OCI-LY1 (cell line): ENCODE results near the gene SLC22A12.

ENCODE experiments used
- H2AFZ ChIP-seq: fragments of 200-600 bp; sonication (generic), shearing (Covaris generic); 2 replicates; pipeline ENCODE4 v1.6.0; 2014; ENCODE audit warnings: antibody characterized with exemption, mild to moderate bottlenecking, low read length
- H3F3A ChIP-seq: fragments of 200-600 bp; sonication (generic), shearing (Covaris generic); 2 replicates; pipeline ENCODE4 v1.6.0; 2014; ENCODE audit warnings: mild to moderate bottlenecking, antibody characterized with exemption, low read length, moderate library complexity; ENCODE audit not compliant: insufficient read depth
- H3K27ac ChIP-seq: fragments of 200-600 bp; sonication (generic); 2 replicates; pipeline ENCODE4 v1.5.1; 2014; ENCODE audit warnings: low read length, mixed run types, mild to moderate bottlenecking, low read depth; ENCODE audit not compliant: poor library complexity, severe bottlenecking
- H3K27me3 ChIP-seq: fragments of 200-600 bp; sonication (generic); 2 replicates; pipeline ENCODE4 v1.6.0; 2014; ENCODE audit warnings: antibody characterized with exemption, mild to moderate bottlenecking, low read length, moderate library complexity; ENCODE audit not compliant: insufficient read depth
- H3K36me3 ChIP-seq: fragments of 200-600 bp; sonication (generic); 2 replicates; pipeline ENCODE4 v1.6.1; 2014; ENCODE audit warnings: mild to moderate bottlenecking, antibody characterized with exemption, low read length, moderate library complexity, mixed read lengths; ENCODE audit not compliant: insufficient read depth
- H3K4me1 ChIP-seq: fragments of 200-600 bp; sonication (generic); 2 replicates; pipeline ENCODE4 v1.5.1; 2014; ENCODE audit warnings: mild to moderate bottlenecking, low read length, moderate library complexity; ENCODE audit not compliant: insufficient read depth, severe bottlenecking
- H3K4me2 ChIP-seq: fragments of 200-600 bp; sonication (generic), shearing (Covaris generic); 2 replicates; pipeline ENCODE4 v1.6.1; 2014; ENCODE audit warnings: low read length
- H3K4me3 ChIP-seq: fragments of 200-600 bp; sonication (generic); 2 replicates; pipeline ENCODE4 v1.5.1; 2014; ENCODE audit warnings: low read length, low read depth, mild to moderate bottlenecking, mixed read lengths; ENCODE audit not compliant: poor library complexity, severe bottlenecking
- H3K79me2 ChIP-seq: fragments of 200-600 bp; shearing (Covaris generic); 2 replicates; pipeline ENCODE4 v1.6.1; 2016; ENCODE audit warnings: mixed run types, low read length, mixed read lengths; ENCODE audit not compliant: insufficient read depth
- H3K9ac ChIP-seq: fragments of 200-600 bp; sonication (generic), shearing (Covaris generic); 2 replicates; pipeline ENCODE4 v1.6.1; 2014; ENCODE audit warnings: mild to moderate bottlenecking, low read length, mixed read lengths
- H3K9me2 ChIP-seq: fragments of 200-600 bp; sonication (generic), shearing (Covaris generic); 2 replicates; pipeline ENCODE4 v1.6.1; 2014; ENCODE audit warnings: low read depth, mild to moderate bottlenecking, low read length, mixed read lengths
- H3K9me3 ChIP-seq: fragments of 200-600 bp; shearing (Covaris generic); 2 replicates; pipeline ENCODE4 v1.6.1; 2014; ENCODE audit warnings: low read length, mixed read lengths
- H4K20me1 ChIP-seq: fragments of 200-600 bp; sonication (generic), shearing (Covaris generic); 2 replicates; pipeline ENCODE4 v1.6.0; 2016; ENCODE audit warnings: mild to moderate bottlenecking, low read length; ENCODE audit not compliant: insufficient read depth
- EZH2 ChIP-seq: fragments of 200-600 bp; sonication (generic), shearing (Covaris generic); IDR thresholded peaks from 2 replicates; pipeline ENCODE4 v1.8.0; 2017; ENCODE audit warnings: borderline replicate concordance, mixed run types, mild to moderate bottlenecking, antibody characterized with exemption, low read length, moderate library complexity, mixed read lengths
- TF ChIP-seq, protein P1 (sequence below): fragments of 200-600 bp; sonication (generic), shearing (Covaris generic); IDR thresholded peaks from 2 replicates; pipeline ENCODE4 v1.5.1; 2017; ENCODE audit warnings: mild to moderate bottlenecking, antibody characterized with exemption, low read length, moderate library complexity, mixed read lengths

Gene SLC22A12

GRCh38 chr11:64611869-64612646 is 21.0 kb downstream of the SLC22A12 start:
- H3K79me2 ChIP-seq, result no peaks in the 10 kb centered on the region
- no peaks in the 10 kb centered on the region for H3K9me3 ChIP-seq
- H3K4me1 ChIP-seq, result no peaks in the 10 kb centered on the region
- no peaks in the 10 kb centered on the region for H4K20me1 ChIP-seq
- TF ChIP-seq EZH2, result no peak
- TF ChIP-seq, protein P1, sequence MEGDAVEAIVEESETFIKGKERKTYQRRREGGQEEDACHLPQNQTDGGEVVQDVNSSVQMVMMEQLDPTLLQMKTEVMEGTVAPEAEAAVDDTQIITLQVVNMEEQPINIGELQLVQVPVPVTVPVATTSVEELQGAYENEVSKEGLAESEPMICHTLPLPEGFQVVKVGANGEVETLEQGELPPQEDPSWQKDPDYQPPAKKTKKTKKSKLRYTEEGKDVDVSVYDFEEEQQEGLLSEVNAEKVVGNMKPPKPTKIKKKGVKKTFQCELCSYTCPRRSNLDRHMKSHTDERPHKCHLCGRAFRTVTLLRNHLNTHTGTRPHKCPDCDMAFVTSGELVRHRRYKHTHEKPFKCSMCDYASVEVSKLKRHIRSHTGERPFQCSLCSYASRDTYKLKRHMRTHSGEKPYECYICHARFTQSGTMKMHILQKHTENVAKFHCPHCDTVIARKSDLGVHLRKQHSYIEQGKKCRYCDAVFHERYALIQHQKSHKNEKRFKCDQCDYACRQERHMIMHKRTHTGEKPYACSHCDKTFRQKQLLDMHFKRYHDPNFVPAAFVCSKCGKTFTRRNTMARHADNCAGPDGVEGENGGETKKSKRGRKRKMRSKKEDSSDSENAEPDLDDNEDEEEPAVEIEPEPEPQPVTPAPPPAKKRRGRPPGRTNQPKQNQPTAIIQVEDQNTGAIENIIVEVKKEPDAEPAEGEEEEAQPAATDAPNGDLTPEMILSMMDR, result no peak
- H3K4me2 ChIP-seq, result no peak overlapping the region
- H3K4me3 ChIP-seq, result no peak overlapping the region
- no peaks in the 10 kb centered on the region for H3F3A ChIP-seq
- no peaks in the 10 kb centered on the region for H3K9me2 ChIP-seq
- peaks cover 6% of the 10 kb centered on the region; the same call in 1 of the 2 replicates for H3K27me3 ChIP-seq
- H3K27ac ChIP-seq, result no peak overlapping the region
- H2AFZ ChIP-seq, result no peak overlapping the region
- no peaks in the 10 kb centered on the region for H3K36me3 ChIP-seq
- no peak overlapping the region for H3K9ac ChIP-seq

- Histone ChIP-seq H3K79me2 (no peaks in the 10 kb centered on the region), H3K4me2 (no peak overlapping the region), H3F3A (no peaks in the 10 kb centered on the region), H3K9ac (no peak overlapping the region), H3K4me1 (no peaks in the 10 kb centered on the region), H3K27me3 (peaks cover 6% of the 10 kb centered on the region; the same call in 1 of the 2 replicates), H3K9me2 (no peaks in the 10 kb centered on the region), H3K27ac (no peak overlapping the region), H3K4me3 (no peak overlapping the region), H2AFZ (no peak overlapping the region), H4K20me1 (no peaks in the 10 kb centered on the region), H3K9me3 (no peaks in the 10 kb centered on the region), H3K36me3 (no peaks in the 10 kb centered on the region)
- TF ChIP-seq, protein P1, result no peak
- TF ChIP-seq EZH2, result no peak
Measured at GRCh38 chr11:64613648-64614047, 22.6 kb downstream of the SLC22A12 start.

- H3K4me1 ChIP-seq, result no peaks in the 10 kb centered on the region
- no peak overlapping the region for H2AFZ ChIP-seq
Measured at GRCh38 chr11:64614917-64615316, 23.9 kb downstream of the SLC22A12 start.

More at GRCh38 chr11:64614917-64615316, 23.9 kb downstream of the SLC22A12 start:
- no peaks in the 10 kb centered on the region for H3K36me3 ChIP-seq
- H3K4me3 ChIP-seq, result no peak overlapping the region
- peaks cover 6% of the 10 kb centered on the region; the same call in 1 of the 2 replicates for H3K27me3 ChIP-seq
- H3K27ac ChIP-seq, result no peak overlapping the region
- no peaks in the 10 kb centered on the region for H3F3A ChIP-seq
- no peak overlapping the region for H3K9ac ChIP-seq
- no peak overlapping the region for H3K4me2 ChIP-seq
- H4K20me1 ChIP-seq, result no peaks in the 10 kb centered on the region
- TF ChIP-seq, protein P1, result no peak
- TF ChIP-seq EZH2, result no peak
- no peaks in the 10 kb centered on the region for H3K9me2 ChIP-seq
- no peaks in the 10 kb centered on the region for H3K9me3 ChIP-seq
- H3K79me2 ChIP-seq, result no peaks in the 10 kb centered on the region
